Gastrocnemius medialis (tissue), 4 donors: ENCODE results near the gene GEMIN5.

Experiments used
- CTCF ChIP-seq, 5 experiments: fragments of 450-650 bp in 3 of 5; fragments of 200-600 bp in 2 of 5; sonication (generic) in 2 of 5; IDR thresholded peaks in 4 of 5; conservative IDR thresholded peaks in 1 of 5; 1 replicate in 4 of 5; 2 replicates in 1 of 5; pipeline ENCODE4 v1.5.1; 2016 to 2019; ENCODE audit warnings: antibody characterized with exemption in 5 of 5, mild to moderate bottlenecking in 3 of 5, moderate library complexity in 3 of 5
- POLR2A ChIP-seq, 2 donors: fragments of 450-650 bp; IDR thresholded peaks; one replicate each; pipeline ENCODE4 v1.6.1; 2017; ENCODE audit warnings: antibody characterized with exemption in 2 of 2, mild to moderate bottlenecking in 2 of 2, moderate library complexity in 2 of 2

GRCh38 chr5:154895606-154896561 lies 42.1 kb downstream of the GEMIN5 start:
- TF ChIP-seq CTCF (IDR thresholded peaks at IDR 0.05 in 4 of 5, conservative IDR thresholded peaks at IDR 0.05 in 1 of 5) (no peak), POLR2A (IDR thresholded peaks at IDR 0.05) (no peak)
